NCI-H1417 (cell line): Measurements from ENCODE around the gene PRR22.
A peak's percentile ranks its signal among the peaks of the same experiment; 100 is the strongest.

Experiments used
- DNase-seq, 3 experiments: peaks; one replicate each; lab custom pipeline; 2025; lab: John Stamatoyannopoulos, UW

The PRR22 gene

GRCh38 chr19:5784581-5785147 is at the start of gene PRR22:
TSS of gene PRR22 (minus strand) at chr19:5784746. CDS start at chr19:5784660, 86 bp downstream.
- no peak for DNase-seq

GRCh38 chr19:5832527-5833216 is 48.1 kb upstream of the PRR22 start:
- DNase-seq: no peak

- DNase-seq: no peak
Measured at GRCh38 chr19:5832061-5832460, 47.5 kb upstream of the PRR22 start.

- DNase-seq: no peak
Measured at GRCh38 chr19:5831159-5831558, 46.6 kb upstream of the PRR22 start.

GRCh38 chr19:5829567-5830310 is 45.2 kb upstream of the PRR22 start:
- DNase-seq: no peak

GRCh38 chr19:5828661-5829566 is 44.4 kb upstream of the PRR22 start:
- DNase-seq: peak; percentile 31 to 84 (median 70)

GRCh38 chr19:5827891-5828660 is 43.5 kb upstream of the PRR22 start:
- DNase-seq: peak; percentile 93 to 97 (median 97)

- DNase-seq: no peak
Measured at GRCh38 chr19:5827342-5827890, 42.9 kb upstream of the PRR22 start.

GRCh38 chr19:5826531-5827341 is 42.2 kb upstream of the PRR22 start:
- DNase-seq: peak; percentile 77 to 98 (median 96)

- DNase-seq: no peak
Measured at GRCh38 chr19:5825178-5825577, 40.6 kb upstream of the PRR22 start.

- no peak for DNase-seq
Measured at GRCh38 chr19:5824751-5825150, 40.2 kb upstream of the PRR22 start.

- no peak for DNase-seq
Measured at GRCh38 chr19:5823579-5824281, 39.2 kb upstream of the PRR22 start.

GRCh38 chr19:5822181-5822844 is 37.8 kb upstream of the PRR22 start:
- no peak for DNase-seq

- no peak for DNase-seq
Measured at GRCh38 chr19:5821521-5822180, 37.1 kb upstream of the PRR22 start.

- DNase-seq: no peak
Measured at GRCh38 chr19:5820785-5821184, 36.2 kb upstream of the PRR22 start.

GRCh38 chr19:5818594-5818993 is 34.0 kb upstream of the PRR22 start:
- no peak for DNase-seq

- no peak for DNase-seq
Measured at GRCh38 chr19:5817218-5817617, 32.7 kb upstream of the PRR22 start.

GRCh38 chr19:5814852-5815246 is 30.3 kb upstream of the PRR22 start:
- DNase-seq: no peak
